Measurements from ENCODE around the gene MYO1D. TPM values are rescaled to one million over a fixed set of nuclear protein-coding genes. Genes with fewer than 3 reads are reported as not detected.

MYO1D gene
- total and polyA plus RNA-seq, 2 experiments from 2014 or later, result 34.3 to 43.7 TPM

DNA sequence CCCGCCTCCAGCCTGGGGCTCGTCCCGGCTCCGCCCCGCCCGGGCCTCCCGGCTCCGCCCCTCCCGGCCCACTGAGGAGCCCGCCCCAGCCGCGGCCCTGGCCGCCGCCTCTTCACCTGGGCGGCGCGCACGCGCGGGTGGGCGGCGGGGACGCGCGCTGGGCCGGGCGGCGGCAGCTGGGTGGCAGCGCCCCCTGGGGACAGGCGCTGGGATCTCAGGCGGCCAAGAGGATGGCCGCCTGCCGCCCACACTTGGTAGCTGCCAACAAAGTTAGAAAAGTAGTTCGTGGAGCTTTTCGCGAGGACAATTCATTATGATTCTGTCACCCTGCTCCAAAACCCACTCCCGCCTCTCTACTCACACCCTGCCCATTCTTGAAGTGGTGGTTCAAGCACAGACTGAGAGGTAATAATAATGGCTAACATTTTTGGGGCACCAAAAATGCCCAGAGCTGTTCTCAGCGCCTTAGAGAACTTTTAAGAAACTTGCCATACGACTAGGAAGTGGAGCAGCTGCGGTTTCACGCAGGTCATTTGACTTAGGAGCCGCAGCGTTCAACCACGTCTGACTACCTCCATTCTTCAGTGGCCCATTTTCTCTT is 340 bp upstream of the MYO1D start:
- Histone ChIP-seq H3K27ac (peak overlapping the region; percentile 79), H3K27me3 (no peaks in the 10 kb centered on the region), H3K4me3 (peak overlapping the region; percentile 91), H3K36me3 (no peaks in the 10 kb centered on the region), H3K9me3 (ENCODE audit: low read depth) (no peaks in the 10 kb centered on the region), H3K4me1 (ENCODE audit: low read depth) (peaks cover 6% of the 10 kb centered on the region)
- DNase-seq (ENCODE audit: low read depth in 1 of 2, low spot score in 1 of 2), result peak; percentile 92 to 97
- TF ChIP-seq, protein P1, sequence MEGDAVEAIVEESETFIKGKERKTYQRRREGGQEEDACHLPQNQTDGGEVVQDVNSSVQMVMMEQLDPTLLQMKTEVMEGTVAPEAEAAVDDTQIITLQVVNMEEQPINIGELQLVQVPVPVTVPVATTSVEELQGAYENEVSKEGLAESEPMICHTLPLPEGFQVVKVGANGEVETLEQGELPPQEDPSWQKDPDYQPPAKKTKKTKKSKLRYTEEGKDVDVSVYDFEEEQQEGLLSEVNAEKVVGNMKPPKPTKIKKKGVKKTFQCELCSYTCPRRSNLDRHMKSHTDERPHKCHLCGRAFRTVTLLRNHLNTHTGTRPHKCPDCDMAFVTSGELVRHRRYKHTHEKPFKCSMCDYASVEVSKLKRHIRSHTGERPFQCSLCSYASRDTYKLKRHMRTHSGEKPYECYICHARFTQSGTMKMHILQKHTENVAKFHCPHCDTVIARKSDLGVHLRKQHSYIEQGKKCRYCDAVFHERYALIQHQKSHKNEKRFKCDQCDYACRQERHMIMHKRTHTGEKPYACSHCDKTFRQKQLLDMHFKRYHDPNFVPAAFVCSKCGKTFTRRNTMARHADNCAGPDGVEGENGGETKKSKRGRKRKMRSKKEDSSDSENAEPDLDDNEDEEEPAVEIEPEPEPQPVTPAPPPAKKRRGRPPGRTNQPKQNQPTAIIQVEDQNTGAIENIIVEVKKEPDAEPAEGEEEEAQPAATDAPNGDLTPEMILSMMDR (IDR thresholded peaks at IDR 0.05; ENCODE audit: low read depth, low read length), result peak; percentile 73

DNA sequence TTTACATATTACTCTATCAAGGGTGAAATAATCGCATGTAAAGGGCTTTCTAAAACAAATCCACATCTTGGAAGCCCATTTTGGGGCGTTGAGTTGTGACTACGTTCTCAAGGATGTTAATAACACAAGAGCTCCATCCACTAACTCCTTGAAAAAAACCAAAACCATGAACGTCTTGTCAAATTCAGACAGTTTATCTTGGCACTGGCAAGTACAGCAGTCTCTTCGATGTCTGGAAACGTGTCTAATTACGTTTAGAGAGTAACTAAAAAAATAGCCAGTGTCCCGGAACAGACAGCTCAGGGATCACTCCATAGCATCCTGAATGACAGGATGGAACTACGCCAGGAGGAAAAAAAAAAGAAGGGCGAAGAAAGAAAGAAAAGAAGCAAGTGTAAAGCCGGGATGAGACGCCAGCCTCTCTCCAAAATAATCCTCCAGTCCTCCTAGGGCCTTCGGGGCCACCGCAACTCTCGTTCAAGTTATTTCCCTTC is 954 bp downstream of the MYO1D start:
- H3K9me3 ChIP-seq (ENCODE audit: low read depth), result no peaks in the 10 kb centered on the region
- H3K36me3 ChIP-seq, result no peaks in the 10 kb centered on the region
- H3K4me3 ChIP-seq, result peak overlapping the region; percentile 91
- H3K27ac ChIP-seq, result no peak overlapping the region
- no peaks in the 10 kb centered on the region for H3K27me3 ChIP-seq
- peaks cover 6% of the 10 kb centered on the region for H3K4me1 ChIP-seq (ENCODE audit: low read depth)
- TF ChIP-seq, protein P1 (IDR thresholded peaks at IDR 0.05; ENCODE audit: low read depth, low read length), result no peak
- peak in 1 of 2 donors; percentile 33 for DNase-seq (ENCODE audit: low read depth in 1 of 2, low spot score in 1 of 2)

DNA sequence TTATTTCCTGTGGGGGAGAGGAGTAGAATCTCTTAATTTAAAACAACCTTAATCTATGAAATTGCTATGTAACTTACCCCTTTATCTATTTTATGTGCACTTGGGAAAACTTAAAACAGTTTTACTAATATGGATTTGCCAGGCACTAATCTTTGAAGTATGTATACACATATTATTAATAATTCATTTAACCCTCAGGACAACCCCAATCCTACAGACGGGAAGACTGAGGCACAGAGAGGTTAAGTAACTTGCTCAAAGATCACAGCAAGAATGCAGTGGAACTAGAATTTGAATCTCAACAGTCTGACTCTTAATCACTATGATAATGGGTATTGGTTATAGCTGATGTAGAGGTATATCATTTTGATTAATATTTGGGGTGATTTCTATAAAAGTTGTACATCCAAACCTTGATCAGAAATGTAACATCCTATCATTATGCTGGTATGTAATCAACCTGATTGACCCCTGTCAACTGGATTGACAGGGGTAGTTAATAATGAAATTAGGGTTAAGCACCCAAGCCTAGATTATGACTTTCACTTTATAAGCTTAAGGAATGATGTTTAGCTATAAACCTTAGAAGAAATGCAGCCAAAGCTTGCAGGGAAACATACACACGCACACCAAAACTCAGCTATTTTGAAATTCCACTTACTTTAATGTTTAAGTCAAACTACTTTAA is 1.6 kb downstream of the MYO1D start:
- no peaks in the 10 kb centered on the region for H3K36me3 ChIP-seq
- H3K9me3 ChIP-seq (ENCODE audit: low read depth), result no peaks in the 10 kb centered on the region
- peaks cover 10% of the 10 kb centered on the region for H3K4me1 ChIP-seq (ENCODE audit: low read depth)
- peak overlapping the region; percentile 91 for H3K4me3 ChIP-seq
- H3K27me3 ChIP-seq, result no peaks in the 10 kb centered on the region
- TF ChIP-seq, protein P1 (IDR thresholded peaks at IDR 0.05; ENCODE audit: low read depth, low read length), result no peak
- H3K27ac ChIP-seq, result no peak overlapping the region
- DNase-seq (ENCODE audit: low read depth in 1 of 2, low spot score in 1 of 2), result no peak

DNA sequence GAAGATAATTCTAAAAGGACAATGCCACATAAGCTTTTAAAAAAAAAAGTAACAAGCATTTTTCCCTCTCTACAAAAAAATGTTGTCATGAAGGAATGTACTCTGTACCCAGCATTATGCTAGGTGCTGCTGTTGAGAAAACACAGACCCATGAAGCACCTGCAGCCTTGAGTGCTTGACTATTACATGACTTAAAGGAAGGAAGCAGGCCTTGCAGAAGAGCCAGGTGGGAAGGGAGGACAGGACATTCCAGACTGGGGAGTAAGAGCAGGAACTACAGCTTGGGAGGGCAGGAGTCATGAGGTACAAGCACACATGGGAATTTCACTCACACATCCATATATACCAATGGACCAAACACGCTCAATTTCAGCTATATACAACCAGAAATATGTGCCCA is 3.8 kb downstream of the MYO1D start:
- no peak for DNase-seq (ENCODE audit: low read depth in 1 of 2, low spot score in 1 of 2)
- Histone ChIP-seq H3K4me1 (ENCODE audit: low read depth) (peaks cover 23% of the 10 kb centered on the region), H3K27ac (no peak overlapping the region), H3K36me3 (no peaks in the 10 kb centered on the region), H3K4me3 (no peak overlapping the region), H3K9me3 (ENCODE audit: low read depth) (no peaks in the 10 kb centered on the region), H3K27me3 (no peaks in the 10 kb centered on the region)
- TF ChIP-seq, protein P1 (IDR thresholded peaks at IDR 0.05; ENCODE audit: low read depth, low read length), result no peak

DNA sequence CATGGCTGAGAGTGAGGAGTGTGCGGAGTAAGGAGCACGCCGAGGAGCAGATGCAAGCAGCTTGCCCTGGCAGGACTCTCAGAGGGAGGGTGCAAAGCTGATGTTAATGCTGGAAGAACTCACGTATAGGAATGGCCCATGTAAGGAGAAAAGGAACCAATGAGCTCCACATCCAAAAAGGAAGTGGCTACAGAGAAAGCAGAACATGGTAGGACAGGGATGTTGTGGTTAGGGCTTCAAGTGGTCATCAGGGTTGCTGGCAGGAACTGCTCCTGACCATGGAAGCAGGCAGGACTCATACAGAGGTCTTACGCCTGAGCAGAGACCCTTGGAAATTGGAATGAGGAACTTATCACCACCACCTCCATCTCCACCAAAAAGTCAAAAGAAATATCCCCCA is 5.2 kb downstream of the MYO1D start:
- H3K4me3 ChIP-seq, result no peak overlapping the region
- H3K9me3 ChIP-seq (ENCODE audit: low read depth), result no peaks in the 10 kb centered on the region
- peaks cover 23% of the 10 kb centered on the region for H3K4me1 ChIP-seq (ENCODE audit: low read depth)
- H3K27ac ChIP-seq, result no peak overlapping the region
- TF ChIP-seq, protein P1 (IDR thresholded peaks at IDR 0.05; ENCODE audit: low read depth, low read length), result no peak
- H3K36me3 ChIP-seq, result no peaks in the 10 kb centered on the region
- no peaks in the 10 kb centered on the region for H3K27me3 ChIP-seq
- DNase-seq (ENCODE audit: low read depth in 1 of 2, low spot score in 1 of 2), result no peak
